K562 (cell line): ENCODE measurements around the gene ARID3A. TPM values are rescaled to one million over a fixed set of nuclear protein-coding genes. Genes with fewer than 3 reads are reported as not detected.

ENCODE experiments used
- ARHGAP35 ChIP-seq: fragments of 450-650 bp; IDR thresholded peaks from 2 replicates; pipeline ENCODE4 v1.6.1; 2018; ENCODE audit not compliant: partially characterized antibody
- CREB1 ChIP-seq, 2 experiments: sonication (generic) in 1 of 2; formaldehyde crosslinking in 1 of 2; IDR thresholded peaks; 2 replicates each; pipeline versions ENCODE4 v1.6.1 to v1.8.0; 2012 to 2022; ENCODE audit warnings: inconsistent platforms in 1 of 2, mild to moderate bottlenecking in 1 of 2, missing genetic modification reagents in 1 of 2, moderate library complexity in 1 of 2
- ETV6 ChIP-seq, 3 experiments: fragments of 150-350 bp in 1 of 3; sonication (generic) in 1 of 3; formaldehyde crosslinking in 1 of 3; IDR thresholded peaks; 2 replicates each; pipeline versions ENCODE4 v1.6.1 to v1.8.0; 2014 to 2022; ENCODE audit warnings: borderline replicate concordance in 2 of 3, low read depth in 2 of 3, antibody characterized with exemption in 1 of 3, low read length in 1 of 3, mild to moderate bottlenecking in 1 of 3, missing genetic modification reagents in 1 of 3
- EWSR1 ChIP-seq: fragments of 450-650 bp; IDR thresholded peaks from 2 replicates; pipeline ENCODE4 v1.6.1; 2018; ENCODE audit warnings: borderline replicate concordance, mild to moderate bottlenecking, low read depth, moderate library complexity; ENCODE audit not compliant: partially characterized antibody
- FOXK1 ChIP-seq: sonication (generic); formaldehyde crosslinking; IDR thresholded peaks from 2 replicates; pipeline ENCODE4 v1.8.0; 2022; ENCODE audit warnings: missing genetic modification reagents, mild to moderate bottlenecking, borderline replicate concordance
- KDM1A ChIP-seq, 2 experiments: fragments of 450-650 bp; IDR thresholded peaks; 2 replicates each; pipeline ENCODE4 v1.6.1; 2016; ENCODE audit warnings: mild to moderate bottlenecking in 2 of 2
- MTF1 ChIP-seq: fragments of 250-450 bp; sonication (Bioruptor Pico); IDR thresholded peaks from 2 replicates; pipeline ENCODE4 v1.9.0; 2021; ENCODE audit warnings: moderate library complexity, mild to moderate bottlenecking, inconsistent platforms, borderline replicate concordance
- RBFOX2 ChIP-seq: fragments of 200-400 bp; formaldehyde crosslinking; IDR thresholded peaks from 2 replicates; pipeline ENCODE4 v1.6.1; 2017; ENCODE audit warnings: low read depth, mild to moderate bottlenecking, low read length, moderate library complexity
- SAFB ChIP-seq: fragments of 200-400 bp; formaldehyde crosslinking; IDR thresholded peaks from 2 replicates; pipeline ENCODE4 v1.6.1; 2017; ENCODE audit warnings: low read depth, low read length, borderline replicate concordance
- YY1 ChIP-seq, 3 experiments: IDR thresholded peaks; 2 replicates each; pipeline ENCODE4 v1.6.1; 2011; ENCODE audit warnings: low read length in 2 of 3, mild to moderate bottlenecking in 2 of 3, moderate library complexity in 2 of 3, borderline replicate concordance in 1 of 3, control low read depth in 1 of 3, low read depth in 1 of 3; ENCODE audit not compliant: insufficient read depth in 3 of 3, insufficient replicate concordance in 2 of 3, control insufficient read depth in 1 of 3, insufficient read length in 1 of 3; ENCODE audit errors: extremely low read depth in 1 of 3
- ZNF79 ChIP-seq: fragments of 250-450 bp; sonication (Bioruptor Pico); IDR thresholded peaks from 2 replicates; pipeline ENCODE4 v1.4.0; 2020; ENCODE audit warnings: low read depth, mild to moderate bottlenecking, moderate library complexity
- polyA plus RNA-seq, 8 experiments: library from polyadenylated mRNA; depleted of rRNA in 4 of 8; stranded (reverse) in 5 of 8; unstranded in 3 of 8; fragments of >200 nt; fragmentation: Nextera tagmentation in 2 of 8; fragmentation: Illumina TruSeq in 1 of 8; extraction: Ambion mirVana in 2 of 8; extraction: Trizol in 1 of 8; gene quantifications; 2 replicates each; pipeline versions ENCODE4 v1.2.1 to v1.2.3, GENCODE V29; 2011 to 2014; ENCODE audit warnings: inconsistent platforms in 1 of 8, missing spikeins in 1 of 8
- total RNA-seq, 7 experiments: library from RNA; depleted of rRNA in 6 of 7; stranded (reverse); fragments of >200 nt in 6 of 7; fragmentation: Illumina TruSeq in 2 of 7; extraction: Trizol in 2 of 7; gene quantifications; 2 replicates each; pipeline versions ENCODE4 v1.2.1 to v1.2.3, GENCODE V29; 2011 to 2021; ENCODE audit warnings: low replicate concordance in 1 of 7
- TF ChIP-seq, protein P1 (sequence below), 2 experiments: IDR thresholded peaks in 1 of 2; conservative IDR thresholded peaks in 1 of 2; 2 replicates each; pipeline ENCODE4 v1.6.1; 2016; ENCODE audit warnings: low read depth in 2 of 2, mild to moderate bottlenecking in 1 of 2, missing compliant biosample characterization in 1 of 2, missing genetic modification characterization in 1 of 2, moderate library complexity in 1 of 2
- TF ChIP-seq, protein P2 (sequence below): IDR thresholded peaks from 2 replicates; pipeline ENCODE4 v1.6.1; 2016; ENCODE audit warnings: missing genetic modification characterization, missing compliant biosample characterization
- TF ChIP-seq, protein P3 (sequence below): fragments of 250-450 bp; sonication (Bioruptor Pico); IDR thresholded peaks from 2 replicates; pipeline ENCODE4 v1.5.0; 2022; ENCODE audit warnings: mild to moderate bottlenecking
- TF ChIP-seq, protein P4 (sequence below): sonication (generic); formaldehyde crosslinking; IDR thresholded peaks from 2 replicates; pipeline ENCODE4 v1.8.0; 2022; ENCODE audit warnings: mild to moderate bottlenecking, missing genetic modification reagents

The ARID3A gene
- total and polyA plus RNA-seq, 9 of the 15 experiments (the other 6 are each of a cell fraction or from before 2014, with no cell fraction given), result 1.4 to 118 (median 31.2) TPM

DNA sequence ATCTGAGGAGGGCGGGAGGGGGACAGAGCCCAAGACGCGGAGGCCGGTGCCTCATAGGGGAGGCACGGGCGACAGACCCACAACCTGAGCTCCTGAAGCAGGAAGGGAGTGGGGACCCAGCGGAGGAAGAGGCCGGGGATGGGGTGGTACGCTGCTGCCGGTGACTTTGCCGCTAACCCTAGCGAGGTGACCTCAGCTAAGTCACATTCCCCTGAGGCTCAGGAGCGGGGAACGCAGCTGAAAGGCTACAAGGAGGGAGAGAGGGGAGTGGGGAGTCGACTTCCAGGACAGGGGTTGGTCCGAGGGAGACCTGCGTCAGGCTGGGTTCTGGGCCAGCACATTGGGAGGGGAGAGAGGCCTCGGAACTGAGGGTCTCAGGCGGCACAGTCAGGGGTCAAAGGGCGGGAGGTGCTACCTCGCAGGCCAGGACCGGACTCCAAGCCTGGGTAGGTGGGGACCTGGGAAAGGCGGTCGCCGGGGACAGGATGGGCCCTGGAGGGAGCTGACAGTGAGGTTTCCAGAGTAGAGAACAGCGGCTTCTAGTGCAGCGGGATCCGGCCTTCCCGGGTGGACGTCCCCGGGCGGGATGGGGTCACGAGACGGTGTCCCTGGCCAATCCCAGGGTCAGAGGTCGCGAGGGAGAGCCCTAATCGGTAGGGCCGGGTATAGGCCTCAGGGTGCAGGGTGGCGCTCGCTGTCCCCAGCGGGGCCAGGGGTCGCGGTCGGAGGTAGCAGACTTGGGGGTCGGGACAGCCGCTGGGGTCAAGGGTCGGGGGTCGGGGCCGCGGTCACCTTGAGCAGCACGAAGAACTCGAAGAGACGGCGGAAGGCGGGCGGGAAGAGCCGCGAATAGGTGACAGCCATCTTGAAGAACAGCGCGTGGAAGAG is 94.4 kb downstream of the ARID3A start (continued):
- TF ChIP-seq YY1 (IDR thresholded peaks at IDR 0.05; ENCODE audit: borderline replicate concordance in 1 of 3, control insufficient read depth in 1 of 3, extremely low read depth in 1 of 3, insufficient read depth in 3 of 3, insufficient read length in 1 of 3, insufficient replicate concordance in 2 of 3, low read depth in 1 of 3, low read length in 2 of 3) (no peak), ARHGAP35 (no peak), RBFOX2 (peak; percentile 41), MTF1 (no peak), KDM1A (IDR thresholded peaks at IDR 0.05) (no peak), EWSR1 (no peak), ZNF79 (CRISPR knock-in tag) (no peak), ETV6 (IDR thresholded peaks at IDR 0.05; ENCODE audit: borderline replicate concordance in 1 of 2, low read depth in 2 of 2, low read length in 1 of 2) (no peak), ETV6 (CRISPR knock-in tag; IDR thresholded peaks at IDR 0.05; ENCODE audit: borderline replicate concordance) (no peak), CREB1 (IDR thresholded peaks at IDR 0.05) (no peak), CREB1 (CRISPR knock-in tag; IDR thresholded peaks at IDR 0.05) (no peak), SAFB (no peak), FOXK1 (CRISPR knock-in tag) (peak; percentile 62; the same call in 1 of the 2 replicates)
- TF ChIP-seq, protein P1, sequence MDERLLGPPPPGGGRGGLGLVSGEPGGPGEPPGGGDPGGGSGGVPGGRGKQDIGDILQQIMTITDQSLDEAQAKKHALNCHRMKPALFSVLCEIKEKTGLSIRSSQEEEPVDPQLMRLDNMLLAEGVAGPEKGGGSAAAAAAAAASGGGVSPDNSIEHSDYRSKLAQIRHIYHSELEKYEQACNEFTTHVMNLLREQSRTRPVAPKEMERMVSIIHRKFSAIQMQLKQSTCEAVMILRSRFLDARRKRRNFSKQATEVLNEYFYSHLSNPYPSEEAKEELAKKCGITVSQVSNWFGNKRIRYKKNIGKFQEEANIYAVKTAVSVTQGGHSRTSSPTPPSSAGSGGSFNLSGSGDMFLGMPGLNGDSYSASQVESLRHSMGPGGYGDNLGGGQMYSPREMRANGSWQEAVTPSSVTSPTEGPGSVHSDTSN (CRISPR knock-in tag; IDR thresholded peaks at IDR 0.05; ENCODE audit: low read depth), result no peak
- TF ChIP-seq, protein P1 (tag; conservative IDR thresholded peaks at IDR 0.05; ENCODE audit: low read depth), result no peak
- TF ChIP-seq, protein P2, sequence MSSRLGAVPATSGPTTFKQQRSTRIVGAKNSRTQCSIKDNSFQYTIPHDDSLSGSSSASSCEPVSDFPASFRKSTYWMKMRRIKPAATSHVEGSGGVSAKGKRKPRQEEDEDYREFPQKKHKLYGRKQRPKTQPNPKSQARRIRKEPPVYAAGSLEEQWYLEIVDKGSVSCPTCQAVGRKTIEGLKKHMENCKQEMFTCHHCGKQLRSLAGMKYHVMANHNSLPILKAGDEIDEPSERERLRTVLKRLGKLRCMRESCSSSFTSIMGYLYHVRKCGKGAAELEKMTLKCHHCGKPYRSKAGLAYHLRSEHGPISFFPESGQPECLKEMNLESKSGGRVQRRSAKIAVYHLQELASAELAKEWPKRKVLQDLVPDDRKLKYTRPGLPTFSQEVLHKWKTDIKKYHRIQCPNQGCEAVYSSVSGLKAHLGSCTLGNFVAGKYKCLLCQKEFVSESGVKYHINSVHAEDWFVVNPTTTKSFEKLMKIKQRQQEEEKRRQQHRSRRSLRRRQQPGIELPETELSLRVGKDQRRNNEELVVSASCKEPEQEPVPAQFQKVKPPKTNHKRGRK (tag), result no peak
- TF ChIP-seq, protein P3, sequence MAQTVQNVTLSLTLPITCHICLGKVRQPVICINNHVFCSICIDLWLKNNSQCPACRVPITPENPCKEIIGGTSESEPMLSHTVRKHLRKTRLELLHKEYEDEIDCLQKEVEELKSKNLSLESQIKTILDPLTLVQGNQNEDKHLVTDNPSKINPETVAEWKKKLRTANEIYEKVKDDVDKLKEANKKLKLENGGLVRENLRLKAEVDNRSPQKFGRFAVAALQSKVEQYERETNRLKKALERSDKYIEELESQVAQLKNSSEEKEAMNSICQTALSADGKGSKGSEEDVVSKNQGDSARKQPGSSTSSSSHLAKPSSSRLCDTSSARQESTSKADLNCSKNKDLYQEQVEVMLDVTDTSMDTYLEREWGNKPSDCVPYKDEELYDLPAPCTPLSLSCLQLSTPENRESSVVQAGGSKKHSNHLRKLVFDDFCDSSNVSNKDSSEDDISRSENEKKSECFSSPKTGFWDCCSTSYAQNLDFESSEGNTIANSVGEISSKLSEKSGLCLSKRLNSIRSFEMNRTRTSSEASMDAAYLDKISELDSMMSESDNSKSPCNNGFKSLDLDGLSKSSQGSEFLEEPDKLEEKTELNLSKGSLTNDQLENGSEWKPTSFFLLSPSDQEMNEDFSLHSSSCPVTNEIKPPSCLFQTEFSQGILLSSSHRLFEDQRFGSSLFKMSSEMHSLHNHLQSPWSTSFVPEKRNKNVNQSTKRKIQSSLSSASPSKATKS (CRISPR knock-in tag), result no peak
- TF ChIP-seq, protein P4, sequence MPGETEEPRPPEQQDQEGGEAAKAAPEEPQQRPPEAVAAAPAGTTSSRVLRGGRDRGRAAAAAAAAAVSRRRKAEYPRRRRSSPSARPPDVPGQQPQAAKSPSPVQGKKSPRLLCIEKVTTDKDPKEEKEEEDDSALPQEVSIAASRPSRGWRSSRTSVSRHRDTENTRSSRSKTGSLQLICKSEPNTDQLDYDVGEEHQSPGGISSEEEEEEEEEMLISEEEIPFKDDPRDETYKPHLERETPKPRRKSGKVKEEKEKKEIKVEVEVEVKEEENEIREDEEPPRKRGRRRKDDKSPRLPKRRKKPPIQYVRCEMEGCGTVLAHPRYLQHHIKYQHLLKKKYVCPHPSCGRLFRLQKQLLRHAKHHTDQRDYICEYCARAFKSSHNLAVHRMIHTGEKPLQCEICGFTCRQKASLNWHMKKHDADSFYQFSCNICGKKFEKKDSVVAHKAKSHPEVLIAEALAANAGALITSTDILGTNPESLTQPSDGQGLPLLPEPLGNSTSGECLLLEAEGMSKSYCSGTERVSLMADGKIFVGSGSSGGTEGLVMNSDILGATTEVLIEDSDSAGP (CRISPR knock-in tag), result no peak
